KBM-7 (cell line): ENCODE data around the gene WWP2.
"Not testable (repeated sequence)": the region's sequence is repeated elsewhere in the genome, so short reads cannot be mapped to it uniquely, and the experiment has no call there.

ENCODE experiments used
- DNase-seq: peaks from one replicate; pipeline ENCODE4 v3.0.0-alpha.2; 2015
- in situ Hi-C: fragments of 300-500 bp; cut with MboI; formaldehyde crosslinking; loops from 2 replicates; pipeline ENCODE4 v1.14.3; 2020; ENCODE audit warnings: low sequenced_read_pairs, low pct_unique_long_range_greater_than_20kb, mixed read lengths

WWP2 gene

DNA sequence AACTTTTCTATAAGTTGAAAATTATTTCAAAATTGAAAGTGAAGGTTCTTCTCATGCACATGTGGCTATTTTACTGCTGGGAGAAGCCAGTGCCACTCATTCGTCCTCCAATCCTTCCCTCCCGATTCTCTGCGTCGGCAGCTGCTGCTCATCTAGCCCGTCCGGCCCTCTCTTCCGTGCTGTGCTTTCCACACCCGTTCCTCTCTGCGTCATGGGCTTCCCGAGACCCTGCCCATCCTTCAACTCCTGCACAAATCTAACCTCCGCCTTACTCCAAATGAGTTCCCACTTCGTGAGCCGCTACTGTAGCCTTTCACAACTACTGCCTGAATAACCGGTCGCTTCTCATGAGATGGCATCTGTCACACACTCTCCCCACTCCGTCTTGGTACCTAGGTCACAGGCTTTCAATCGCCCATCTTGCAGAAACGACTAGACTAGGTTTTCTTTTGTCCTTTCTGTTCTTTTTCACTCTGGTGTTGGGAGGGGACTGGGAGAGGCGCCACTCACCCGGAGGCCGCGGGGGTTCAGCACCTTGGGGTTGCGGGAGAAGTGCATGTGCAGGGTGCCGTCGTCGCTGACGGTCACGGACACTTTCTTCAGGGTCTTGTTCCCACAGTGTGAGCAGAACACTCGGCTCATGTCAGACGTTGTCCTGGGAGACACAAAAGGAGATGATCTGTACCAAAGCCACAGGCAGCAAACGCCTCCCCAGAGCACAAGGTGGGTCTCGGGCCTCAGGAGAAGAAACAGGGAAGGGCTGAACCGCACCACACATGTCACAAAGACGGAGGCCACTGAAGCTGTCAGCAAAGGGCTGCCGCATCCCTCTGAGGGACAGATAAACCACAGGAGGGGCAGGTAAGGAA is 17.5 kb upstream of the WWP2 start:
- DNase-seq = no peak
- in situ Hi-C loops = no loop called here

DNA sequence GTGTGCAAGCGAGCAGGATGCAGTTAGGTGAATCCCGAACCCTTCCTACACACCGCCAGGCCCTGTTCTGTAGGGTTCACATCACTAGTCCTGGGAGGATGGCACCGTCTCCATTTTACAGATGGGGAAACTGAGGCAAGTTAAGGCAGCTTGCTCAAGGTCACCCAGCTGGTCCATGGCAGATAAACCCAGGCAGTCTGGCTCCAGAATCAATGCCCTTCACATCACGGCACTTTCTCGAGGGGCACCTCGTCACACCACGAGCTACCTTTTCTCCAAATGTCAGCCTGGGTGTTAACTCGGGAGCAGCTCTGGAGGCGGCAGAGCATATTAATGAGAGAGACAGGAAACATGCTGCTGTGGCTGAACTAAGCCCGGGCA is 16.9 kb upstream of the WWP2 start:
- in situ Hi-C loops = no loop called here

DNA sequence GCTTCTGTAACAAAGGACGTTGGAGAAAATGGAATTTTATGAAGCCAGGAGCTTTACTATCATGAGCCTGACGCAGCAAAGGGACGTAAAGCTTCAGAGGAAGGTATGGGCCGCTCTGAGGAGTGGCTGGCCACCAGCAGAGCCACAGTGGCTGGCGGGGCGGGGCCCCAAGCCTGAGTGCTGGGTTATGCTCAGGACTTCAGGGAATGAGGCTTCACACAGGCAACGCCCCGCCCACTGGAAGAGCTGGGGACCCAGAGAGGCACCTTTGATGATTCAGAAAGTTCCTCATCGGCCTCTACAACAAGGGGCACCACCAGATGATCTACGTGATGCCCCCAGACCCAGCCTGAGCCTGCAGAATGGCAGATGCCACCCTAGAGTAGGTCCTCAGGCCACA is 16.2 kb upstream of the WWP2 start:
- in situ Hi-C loops = no loop called here
- no peak for DNase-seq

More for the DNA sequence above, 16.9 kb upstream of the WWP2 start:
- no peak for DNase-seq

DNA sequence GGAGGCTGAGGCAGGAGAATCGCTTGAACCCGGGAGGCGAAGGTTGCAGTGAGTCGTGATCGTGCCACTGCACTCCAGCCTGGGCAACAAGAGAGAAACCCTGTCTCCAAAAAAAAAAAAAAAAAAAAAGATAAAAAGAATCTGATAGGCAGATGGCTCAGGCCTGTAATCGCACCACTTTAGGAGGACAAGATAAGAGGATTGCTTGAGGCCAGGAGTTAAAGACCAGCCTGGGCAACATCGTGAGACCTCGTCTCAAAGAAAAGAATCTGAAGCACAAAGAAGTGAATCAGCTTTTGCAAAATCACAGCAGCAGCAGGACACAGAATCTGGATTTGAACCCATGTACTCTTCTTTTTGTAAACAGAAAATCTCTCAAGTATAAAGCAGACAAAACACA is 15.0 kb upstream of the WWP2 start:
- DNase-seq = no peak
- in situ Hi-C loops = no loop called here

DNA sequence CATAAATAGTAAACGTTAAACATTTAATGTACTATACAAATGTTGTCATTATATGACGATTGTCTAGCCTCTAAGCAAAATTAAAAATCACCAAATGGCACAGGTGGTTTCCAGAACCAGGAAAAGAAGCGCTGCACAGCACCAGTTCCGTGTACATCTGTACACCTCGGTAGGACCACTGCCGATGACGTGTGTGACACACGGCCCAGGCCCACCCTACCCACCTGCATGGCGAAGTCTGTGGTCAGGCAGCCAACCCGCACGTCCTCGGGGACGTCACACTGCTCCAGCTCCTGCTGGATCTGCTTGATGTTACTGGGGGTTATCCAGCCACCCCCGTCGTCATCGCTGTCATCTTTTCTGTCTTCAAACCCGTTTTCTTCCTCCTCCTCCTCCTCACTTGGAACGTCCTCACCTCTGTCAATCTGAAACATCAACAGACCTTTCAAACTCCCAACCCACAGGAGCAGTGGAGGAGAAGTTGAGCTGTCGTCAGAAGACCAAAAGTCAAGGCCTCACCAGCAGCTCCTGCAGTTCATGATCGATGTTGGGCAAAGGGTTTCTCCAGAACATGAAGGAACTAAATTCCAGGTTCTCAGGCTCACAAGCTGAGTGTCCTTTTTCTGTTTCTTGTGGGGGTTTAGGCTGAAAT is 13.3 kb upstream of the WWP2 start:
- in situ Hi-C loops = no loop called here
- DNase-seq = no peak

DNA sequence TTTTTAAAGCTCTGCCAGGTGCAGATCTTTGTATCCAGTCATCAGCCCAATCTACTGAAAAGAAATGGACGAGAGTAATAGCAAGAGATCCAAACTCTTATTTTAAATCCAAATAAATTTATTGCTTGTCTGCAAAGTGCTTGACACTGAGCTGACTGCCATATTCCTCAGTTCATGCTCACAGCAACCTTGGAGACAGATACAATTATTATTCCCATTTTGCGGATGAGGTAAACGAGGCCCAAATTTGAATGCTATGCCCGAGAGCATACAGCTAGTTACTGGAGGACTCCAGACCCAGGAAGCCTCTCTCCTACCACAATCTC is 8.0 kb upstream of the WWP2 start:
- in situ Hi-C loops = no loop called here
- no peak for DNase-seq

DNA sequence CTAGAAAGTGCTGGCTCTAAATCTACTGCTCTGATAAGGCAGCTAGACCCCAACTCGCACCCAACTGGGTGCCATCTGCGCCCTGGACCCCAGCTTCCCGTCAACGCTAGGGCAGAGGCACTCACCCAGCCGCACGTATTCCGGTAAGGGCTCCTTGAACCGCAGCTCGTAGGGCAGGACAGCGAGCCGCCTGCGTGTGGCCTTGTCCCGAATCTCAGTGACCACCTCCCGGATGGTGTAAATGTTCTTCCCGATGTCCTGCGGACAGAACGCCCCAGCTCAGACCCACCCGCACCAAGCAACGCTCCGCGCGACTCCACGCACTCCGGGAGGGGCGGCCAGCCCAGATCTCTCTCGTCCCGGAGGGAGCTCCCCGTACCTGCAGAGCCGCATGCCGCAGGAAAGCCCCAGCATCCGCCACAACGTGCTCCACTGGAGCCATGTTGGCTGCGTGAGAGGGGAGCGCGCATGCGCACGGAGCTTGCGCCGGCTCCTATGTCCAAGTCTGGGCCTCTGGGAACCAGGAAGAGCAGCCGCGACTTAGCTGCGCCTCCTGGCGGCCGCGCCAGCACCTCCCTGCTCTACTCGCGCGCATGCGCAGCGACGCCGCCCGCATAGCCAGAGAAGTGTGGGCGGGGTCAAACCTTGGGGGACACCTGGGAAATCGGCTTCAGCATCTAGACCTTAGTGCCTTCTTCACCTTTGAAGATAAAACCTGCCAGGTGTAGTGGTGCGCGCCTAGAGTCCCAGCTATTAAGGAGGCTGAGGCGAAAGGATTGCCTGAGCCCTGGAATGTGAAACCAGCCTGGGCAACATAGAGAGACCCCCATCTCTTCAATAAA is 7.4 kb upstream of the WWP2 start, which contains the start of gene NOB1:
TSS of gene NOB1 (minus strand) at position 458 of the 842 bp plus-strand sequence. CDS start at position 442, 16 bp downstream.
- in situ Hi-C loops = no loop called here

DNA sequence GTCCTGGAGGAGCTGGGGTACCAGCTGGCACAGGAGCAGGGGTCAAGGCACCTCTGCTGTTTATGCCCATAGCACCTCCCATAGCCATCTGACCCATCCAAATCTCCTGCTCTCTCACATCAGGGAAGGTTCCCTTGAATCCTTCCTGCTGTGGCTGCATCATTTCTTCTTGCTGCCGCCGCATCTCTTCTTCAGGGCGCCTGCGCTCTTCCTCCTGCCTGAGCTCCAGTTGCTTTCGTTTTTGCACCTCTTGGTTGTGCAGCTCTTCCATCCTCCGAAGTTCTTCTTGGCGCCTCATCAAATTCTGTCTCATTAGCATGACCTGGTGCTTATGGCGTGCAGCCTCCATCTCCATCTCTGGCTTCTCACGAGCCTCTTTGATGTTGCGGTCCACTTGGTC is 5.4 kb upstream of the WWP2 start:
- DNase-seq = no peak
- in situ Hi-C loops = no loop called here

More for the DNA sequence above, 7.4 kb upstream of the WWP2 start, which contains the start of gene NOB1:
- DNase-seq = peak; percentile 98

DNA sequence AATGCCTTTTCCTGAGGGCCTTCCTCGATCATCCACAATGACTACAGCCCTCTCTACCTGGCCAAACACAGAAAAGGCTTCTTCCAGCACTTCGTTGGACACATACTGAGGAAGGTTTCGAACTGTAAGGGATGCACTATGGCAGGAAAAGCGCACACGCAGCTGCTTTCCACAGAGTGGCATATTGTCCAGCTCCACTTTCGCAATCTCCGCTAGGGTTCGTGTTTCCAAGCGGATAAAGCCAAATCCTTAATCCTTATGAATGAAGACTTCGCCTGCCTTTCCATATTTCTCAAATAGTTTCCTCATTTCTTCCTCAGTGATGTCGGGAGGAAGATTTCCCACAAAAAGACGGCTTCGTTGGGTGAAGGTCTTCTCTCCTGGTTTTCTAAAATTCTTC is 4.8 kb upstream of the WWP2 start:
- DNase-seq, in situ Hi-C loops: not testable (repeated sequence)

DNA sequence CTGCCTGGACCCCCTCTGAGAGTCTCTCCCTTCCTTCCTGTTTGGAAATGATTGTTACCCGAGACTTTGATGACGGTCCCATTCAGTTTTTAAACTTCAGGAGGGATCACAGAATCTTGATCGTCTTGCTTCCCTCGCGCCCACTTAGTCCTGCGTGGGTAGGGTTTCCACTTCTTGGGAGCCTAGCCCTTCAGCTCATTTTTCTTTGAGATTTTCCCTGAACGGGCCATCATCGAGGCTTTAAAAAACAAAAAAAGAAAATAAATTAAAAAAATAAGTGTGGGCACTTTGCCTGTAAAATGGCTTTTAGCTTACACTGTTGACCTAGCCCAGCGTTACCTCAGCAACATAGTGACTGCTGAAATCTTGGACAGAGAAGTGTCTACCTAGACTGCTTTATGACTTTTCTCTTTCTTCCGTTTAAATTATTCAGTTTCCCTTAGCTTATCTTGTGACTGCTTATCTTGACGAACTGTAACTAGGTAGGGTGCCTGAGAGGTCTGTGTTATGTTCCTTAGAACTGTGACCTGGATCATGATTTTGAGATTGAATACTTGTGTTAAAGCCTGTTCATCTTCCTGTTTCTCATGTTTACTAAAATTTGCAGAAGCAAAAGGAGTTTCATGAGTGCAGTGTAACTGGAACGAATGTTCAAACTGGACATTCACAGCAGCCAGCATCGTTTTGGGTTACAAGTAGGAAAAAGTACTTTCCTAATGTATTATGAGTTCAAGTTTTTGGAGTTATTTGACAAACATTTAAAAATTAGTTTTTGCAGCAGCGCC is 874 bp downstream of the WWP2 start:
- peak; percentile 66 for DNase-seq
- in situ Hi-C loops = no loop called here

DNA sequence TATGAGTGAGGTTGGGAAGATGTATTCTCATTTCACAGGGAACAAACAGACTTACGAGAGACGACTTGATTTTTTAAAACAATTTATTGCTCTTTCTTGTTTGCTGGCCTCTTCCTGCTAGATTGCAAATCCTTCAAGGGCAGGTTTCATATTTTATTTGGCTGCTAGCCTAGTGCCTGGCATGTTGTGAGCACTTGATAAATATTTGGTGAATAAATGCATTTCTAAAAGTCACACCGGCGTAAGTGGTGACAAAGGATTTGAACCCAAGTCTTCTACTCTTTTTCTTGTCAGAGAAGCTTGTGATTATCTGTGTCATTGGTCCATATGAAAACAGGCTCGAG is 1.4 kb downstream of the WWP2 start:
- DNase-seq = no peak
- in situ Hi-C loops = no loop called here

DNA sequence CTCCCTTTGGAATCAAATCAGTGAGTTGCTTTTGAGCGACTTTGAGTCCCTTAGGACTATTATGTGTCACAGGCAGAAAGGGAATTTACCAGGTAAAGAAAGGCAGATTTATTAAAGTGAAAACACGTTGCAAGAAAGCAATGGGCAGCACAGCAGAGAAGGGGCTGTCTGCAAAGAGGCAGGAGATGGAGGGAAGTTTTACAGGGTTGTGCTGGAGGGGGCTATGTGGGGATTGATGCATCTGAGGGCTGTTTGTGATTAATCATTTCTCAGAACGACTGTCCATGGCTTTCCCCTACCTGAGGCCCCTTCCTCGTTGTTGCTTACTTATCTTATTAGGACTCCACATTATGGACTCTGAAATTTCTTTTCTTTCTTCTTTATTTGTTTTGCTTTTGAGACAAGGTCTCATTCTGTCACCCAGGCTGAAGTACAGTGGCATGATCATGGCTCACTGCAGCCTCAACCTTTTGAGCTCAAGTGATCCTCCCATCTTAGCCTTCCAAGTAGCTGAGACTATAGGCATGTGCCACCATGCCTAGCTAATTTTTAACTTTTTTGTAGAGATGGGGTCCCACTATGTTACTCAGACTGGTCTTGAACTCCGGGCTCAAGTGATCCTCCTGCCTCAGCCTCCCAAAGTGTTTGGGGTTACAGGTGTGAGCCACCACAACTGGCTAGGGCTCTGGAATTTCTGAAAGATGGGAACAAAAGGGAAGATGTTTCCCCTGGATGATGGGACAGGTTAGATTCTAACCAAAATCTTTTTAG is 5.5 kb downstream of the WWP2 start:
- in situ Hi-C loops = no loop called here

DNA sequence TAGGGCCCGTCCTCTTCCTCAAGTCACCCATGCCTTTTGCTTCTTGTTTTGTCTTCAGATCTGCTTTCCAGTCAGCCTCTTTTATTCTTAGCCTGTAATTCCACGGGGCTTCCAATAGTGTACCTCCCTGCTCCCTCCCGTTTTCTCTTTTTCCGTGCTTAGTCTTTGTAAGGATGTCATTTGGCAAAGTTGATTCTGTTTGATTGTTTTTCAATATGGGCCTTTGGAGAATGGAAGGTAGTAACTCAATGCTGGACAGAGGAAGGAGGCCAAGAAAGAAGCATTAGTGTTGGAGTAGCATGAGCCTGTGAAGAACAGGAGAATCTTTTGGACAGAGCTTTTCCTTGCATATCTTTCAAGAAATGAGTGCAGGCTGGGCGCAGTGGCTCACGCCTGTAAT is 6.5 kb downstream of the WWP2 start:
- no peak for DNase-seq
- in situ Hi-C loops = no loop called here

More for the DNA sequence above, 5.5 kb downstream of the WWP2 start:
- DNase-seq = no peak

DNA sequence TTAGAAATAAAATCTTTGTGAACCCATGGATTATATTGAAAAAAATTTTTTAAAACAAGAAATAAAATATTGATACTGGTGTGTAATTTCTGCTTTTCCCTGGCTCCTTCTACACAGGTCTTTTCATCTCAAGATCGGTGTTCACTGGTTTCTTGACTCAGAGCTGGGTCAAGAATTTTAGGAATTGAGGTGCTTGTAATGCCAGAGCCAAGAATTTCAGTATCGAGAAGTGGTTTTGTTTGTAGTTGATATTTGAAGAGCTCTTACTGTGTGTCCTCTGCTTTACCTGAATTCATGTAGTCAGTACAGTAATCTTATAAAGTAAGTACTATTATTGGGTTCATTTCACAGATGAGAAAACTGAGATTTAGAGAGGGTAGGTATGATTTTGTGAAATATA is 7.3 kb downstream of the WWP2 start:
- DNase-seq = no peak
- in situ Hi-C loops = no loop called here

DNA sequence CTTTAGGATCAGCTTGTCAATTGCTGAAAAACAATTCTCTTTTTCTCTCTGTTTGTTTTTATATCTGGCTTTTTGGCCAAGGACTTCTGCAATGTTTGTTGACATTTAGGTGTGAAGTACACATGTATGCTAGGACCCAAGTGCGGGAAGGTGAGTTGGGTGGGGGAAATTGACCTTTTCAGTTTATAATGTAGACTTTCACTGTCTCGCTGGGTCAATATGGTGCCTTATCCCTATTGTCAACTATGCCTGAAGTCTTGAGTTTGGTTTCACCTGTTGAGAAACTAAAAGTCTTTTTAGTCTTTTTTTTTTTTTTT is 9.5 kb downstream of the WWP2 start:
- no peak for DNase-seq
- in situ Hi-C loops = no loop called here

DNA sequence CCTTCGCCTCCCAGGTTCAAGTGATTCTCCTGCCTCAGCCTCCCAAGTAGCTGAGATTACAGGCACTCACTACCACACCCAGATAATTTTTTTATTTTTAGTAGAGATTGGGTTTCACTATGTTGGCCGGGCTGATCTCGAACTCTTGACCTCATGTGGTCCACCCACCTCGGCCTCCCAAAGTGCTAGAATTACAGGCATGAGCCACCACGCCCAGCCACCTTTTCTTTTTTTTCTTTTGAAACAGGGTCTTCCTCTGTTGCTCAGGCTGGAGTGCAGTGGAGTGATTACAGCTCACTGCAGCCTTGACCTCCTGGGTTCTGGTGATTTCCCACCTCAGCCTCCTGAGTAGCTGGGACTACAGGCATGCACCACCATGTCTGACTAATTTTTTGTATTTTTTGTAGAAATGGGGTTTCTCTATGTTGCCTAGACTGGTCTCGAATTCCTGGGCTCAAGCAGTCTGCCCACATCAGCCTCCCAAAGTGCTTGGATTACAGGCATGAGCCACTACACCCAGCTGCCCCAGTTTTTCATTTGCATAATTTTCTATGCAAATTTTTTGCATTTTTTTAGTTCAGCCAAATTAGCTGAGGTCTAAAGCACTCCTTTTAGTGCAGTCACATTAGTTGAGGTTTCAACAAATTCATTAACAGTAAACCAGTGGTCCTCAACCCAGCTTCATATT is 11.3 kb downstream of the WWP2 start:
- DNase-seq = no peak
- in situ Hi-C loops = no loop called here

DNA sequence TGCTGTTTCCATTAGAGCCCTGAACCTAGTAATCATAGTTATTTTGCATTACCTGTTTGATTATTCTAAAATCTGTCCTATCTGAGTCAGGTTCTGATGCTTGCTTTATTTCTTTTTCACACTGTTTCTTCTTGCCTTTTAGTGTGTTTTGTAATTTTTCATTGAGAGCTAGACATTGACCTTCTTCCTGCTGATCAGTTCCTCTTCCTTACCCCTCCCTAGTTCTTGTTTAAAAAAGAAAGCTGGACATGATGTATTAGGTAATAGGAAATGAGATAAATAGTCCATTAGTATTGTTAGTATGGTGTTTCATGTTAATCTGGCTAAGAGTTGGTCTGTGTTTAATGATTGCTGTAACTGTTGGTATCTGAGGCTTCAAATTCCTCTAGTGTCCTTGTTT is 13.4 kb downstream of the WWP2 start:
- no peak for DNase-seq
- in situ Hi-C loops = no loop called here

DNA sequence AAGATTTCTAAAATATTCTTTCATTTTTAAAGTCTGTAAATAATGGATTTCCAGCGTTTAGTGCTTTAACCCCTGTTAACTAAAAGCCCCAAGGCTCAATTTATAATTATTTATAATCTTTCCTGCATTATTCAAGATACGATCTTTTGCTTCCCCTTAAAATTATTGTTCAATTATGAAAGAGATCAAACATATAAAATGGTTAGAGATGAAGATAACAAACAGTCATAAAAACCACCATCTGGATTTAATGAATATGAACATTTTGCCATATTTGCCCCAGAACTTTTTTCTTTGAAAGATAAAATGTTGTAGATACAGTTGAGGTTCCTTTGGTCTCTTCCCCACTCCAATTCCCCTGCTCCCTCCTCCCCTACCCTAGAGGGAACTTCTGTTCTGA is 17.6 kb downstream of the WWP2 start:
- in situ Hi-C loops = no loop called here

More for the DNA sequence above, 17.6 kb downstream of the WWP2 start:
- DNase-seq = no peak
